HEK293 (cell line): ENCODE measurements around the gene CPD.
A peak's percentile ranks its signal among the peaks of the same experiment; 100 is the strongest.

ENCODE experiments used
- CTCF ChIA-PET: fragments of 350-600 bp; formaldehyde crosslinking; extraction: SDS; loops from one replicate; lab custom pipeline; 2021; ENCODE audit warnings: antibody characterized with exemption; lab: Yijun Ruan, JAX
- POLR2A ChIA-PET: fragments of 300-600 bp; formaldehyde crosslinking; extraction: SDS; loops from one replicate; lab custom pipeline; 2020; ENCODE audit warnings: antibody characterized with exemption, inconsistent platforms; lab: Yijun Ruan, JAX
- H3K27ac ChIP-seq: fragments of 200-500 bp; sonication (Bioruptor generic); 2 replicates; pipeline ENCODE4 v1.5.1; 2014; ENCODE audit warnings: low read depth, low read length, control low read depth, inconsistent platforms; ENCODE audit errors: extremely low read depth
- H3K36me3 ChIP-seq, 2 experiments: fragments of 200-500 bp in 1 of 2; sonication (Bioruptor generic) in 1 of 2; 1 replicate in 1 of 2; 2 replicates in 1 of 2; pipeline ENCODE4 v1.5.1; 2014 to 2017; ENCODE audit warnings: inconsistent platforms in 2 of 2, low read length in 2 of 2; ENCODE audit not compliant: control insufficient read depth in 2 of 2, insufficient read depth in 1 of 2
- H3K4me1 ChIP-seq: fragments of 200-500 bp; sonication (Bioruptor generic); 2 replicates; pipeline ENCODE4 v1.5.1; 2014; ENCODE audit warnings: mild to moderate bottlenecking, low read length, inconsistent platforms; ENCODE audit not compliant: control insufficient read depth, insufficient read depth
- H3K4me3 ChIP-seq: 2 replicates; pipeline ENCODE4 v1.5.1; 2011; ENCODE audit warnings: low read depth, mild to moderate bottlenecking, control low read depth, low read length, moderate library complexity
- H3K9me3 ChIP-seq: fragments of 200-500 bp; sonication (Bioruptor generic); 2 replicates; pipeline ENCODE4 v1.5.1; 2014; ENCODE audit warnings: low read depth, low read length, inconsistent platforms; ENCODE audit not compliant: control insufficient read depth, insufficient read depth
- HOXA7 ChIP-seq: sonication (generic); formaldehyde crosslinking; IDR thresholded peaks from 2 replicates; pipeline ENCODE4 v1.8.1; 2022; ENCODE audit warnings: missing genetic modification reagents, borderline replicate concordance
- PRDM1 ChIP-seq: fragments of 450-650 bp; formaldehyde crosslinking; IDR thresholded peaks from 2 replicates; pipeline ENCODE4; 2016; ENCODE audit warnings: missing biosample characterization, missing genetic modification characterization
- PRDM6 ChIP-seq: fragments of 450-650 bp; formaldehyde crosslinking; IDR thresholded peaks from 2 replicates; pipeline ENCODE4 v1.5.1; 2017; ENCODE audit warnings: missing biosample characterization, missing genetic modification characterization
- SP7 ChIP-seq: fragments of 450-650 bp; formaldehyde crosslinking; IDR thresholded peaks from 2 replicates; pipeline ENCODE4 v1.5.1; 2016; ENCODE audit warnings: missing biosample characterization, missing genetic modification characterization
- ZNF132 ChIP-seq: fragments of 450-650 bp; formaldehyde crosslinking; IDR thresholded peaks from 2 replicates; pipeline ENCODE4 v1.5.1; 2017; ENCODE audit warnings: missing biosample characterization, missing genetic modification characterization, borderline replicate concordance
- ZNF133 ChIP-seq: fragments of 450-650 bp; formaldehyde crosslinking; IDR thresholded peaks from 2 replicates; pipeline ENCODE4 v1.5.1; 2016; ENCODE audit warnings: missing biosample characterization, missing genetic modification characterization
- ZNF148 ChIP-seq: fragments of 450-650 bp; formaldehyde crosslinking; IDR thresholded peaks from 2 replicates; pipeline ENCODE4 v1.5.0; 2017; ENCODE audit warnings: missing biosample characterization, missing genetic modification characterization, borderline replicate concordance
- ZNF248 ChIP-seq: fragments of 450-650 bp; formaldehyde crosslinking; IDR thresholded peaks from 2 replicates; pipeline ENCODE4 v1.5.1; 2017; ENCODE audit warnings: missing biosample characterization, missing genetic modification characterization
- ZNF274 ChIP-seq, 2 experiments: fragments of 200-500 bp in 1 of 2; fragments of 450-650 bp in 1 of 2; sonication (Bioruptor generic) in 1 of 2; formaldehyde crosslinking in 1 of 2; IDR thresholded peaks; 2 replicates each; pipeline versions ENCODE4 v1.5.1 to v1.6.1; 2014 to 2016; ENCODE audit warnings: borderline replicate concordance in 1 of 2, inconsistent platforms in 1 of 2, low read length in 1 of 2, missing biosample characterization in 1 of 2, missing genetic modification characterization in 1 of 2
- ZNF280C ChIP-seq: fragments of 450-650 bp; formaldehyde crosslinking; IDR thresholded peaks from 2 replicates; pipeline ENCODE4 v1.5.1; 2016; ENCODE audit warnings: missing biosample characterization, missing genetic modification characterization
- ZNF362 ChIP-seq: fragments of 450-650 bp; formaldehyde crosslinking; IDR thresholded peaks from 2 replicates; pipeline ENCODE4 v1.5.1; 2016; ENCODE audit warnings: missing biosample characterization, missing genetic modification characterization
- ZNF366 ChIP-seq: fragments of 450-650 bp; formaldehyde crosslinking; conservative IDR thresholded peaks from 2 replicates; pipeline ENCODE4 v1.5.1; 2016; ENCODE audit warnings: missing biosample characterization, missing genetic modification characterization
- ZNF501 ChIP-seq: fragments of 450-650 bp; formaldehyde crosslinking; IDR thresholded peaks from 2 replicates; pipeline ENCODE4 v1.5.1; 2016; ENCODE audit warnings: missing biosample characterization, missing genetic modification characterization
- ZNF513 ChIP-seq: fragments of 450-650 bp; IDR thresholded peaks from 2 replicates; pipeline ENCODE4 v1.5.1; 2018; ENCODE audit warnings: missing biosample characterization, missing genetic modification characterization
- ZNF530 ChIP-seq: fragments of 450-650 bp; formaldehyde crosslinking; IDR thresholded peaks from 2 replicates; pipeline ENCODE4 v1.5.1; 2016; ENCODE audit warnings: low read depth, missing biosample characterization, missing genetic modification characterization
- ZNF623 ChIP-seq: fragments of 450-650 bp; formaldehyde crosslinking; IDR thresholded peaks from 2 replicates; pipeline ENCODE4 v1.5.1; 2016; ENCODE audit warnings: missing biosample characterization, missing genetic modification characterization
- ZNF707 ChIP-seq: fragments of 450-650 bp; formaldehyde crosslinking; IDR thresholded peaks from 2 replicates; pipeline ENCODE4 v1.5.1; 2016; ENCODE audit warnings: missing biosample characterization, missing genetic modification characterization
- ZNF776 ChIP-seq: fragments of 450-650 bp; formaldehyde crosslinking; IDR thresholded peaks from 2 replicates; pipeline ENCODE4 v1.5.0; 2017; ENCODE audit warnings: missing biosample characterization, missing genetic modification characterization, borderline replicate concordance

Gene CPD

GRCh38 chr17:30396129-30396528 is 17.4 kb downstream of the CPD start:
- Histone ChIP-seq H3K4me3 (no peak overlapping the region), H3K27ac (no peak overlapping the region)

GRCh38 chr17:30396612-30397011 is 17.9 kb downstream of the CPD start:
- no peak overlapping the region for H3K27ac ChIP-seq
- peaks cover 27% of the 10 kb centered on the region for H3K4me1 ChIP-seq
- no peaks in the 10 kb centered on the region for H3K9me3 ChIP-seq
- ChIA-PET CTCF (interaction anchor here (0.5 to 3.3 kb wide), 4 partner anchors 16 to 58 kb away, joined by 3 to 17 read pairs (median 4); no protein-coding TSS in a partner anchor), POLR2A (no interaction called here)
- H3K4me3 ChIP-seq = no peak overlapping the region
- peak; percentile 96 for TF ChIP-seq PRDM1 (tag by site-specific recombination)
- peak; percentile 83 for TF ChIP-seq ZNF366 (tag by site-specific recombination)
- no peak for TF ChIP-seq ZNF274 (IDR thresholded peaks at IDR 0.05; ENCODE audit: low read length)
- TF ChIP-seq ZNF274 (tag by site-specific recombination; IDR thresholded peaks at IDR 0.05; ENCODE audit: borderline replicate concordance) = no peak
- H3K36me3 ChIP-seq = peaks cover under 1 to 12% of the 10 kb centered on the region in 2 experiments; a peak in 2 of 3 replicates

More at GRCh38 chr17:30396129-30396528, 17.4 kb downstream of the CPD start:
- TF ChIP-seq ZNF362 (0 out of 2 replicates have a peak, but pooled peaks have one; percentile 39), ZNF148 (tag by site-specific recombination) (no peak), ZNF530 (tag by site-specific recombination) (no peak), ZNF133 (no peak), ZNF513 (tag by site-specific recombination) (no peak), PRDM6 (tag by site-specific recombination) (peak; percentile 72)
- TF ChIP-seq, all 188 proteins: peak for 2
- POLR2A ChIA-PET = interaction anchor here (0.7 to 1.0 kb wide), 2 partner anchors 18 to 574 kb away, joined by 3 read pairs; partner anchors contain the start of gene CPD
- peaks cover 27% of the 10 kb centered on the region for H3K4me1 ChIP-seq
- no peaks in the 10 kb centered on the region for H3K9me3 ChIP-seq
- CTCF ChIA-PET = interaction anchor here (0.6 to 3.3 kb wide), 6 partner anchors 15 to 70 kb away, joined by 3 to 17 read pairs (median 4); no protein-coding TSS in a partner anchor
- H3K36me3 ChIP-seq = peaks cover 6 to 14% of the 10 kb centered on the region in 2 experiments; a peak in 2 of 3 replicates

GRCh38 chr17:30398328-30399041 is 19.8 kb downstream of the CPD start:
- POLR2A ChIA-PET = no interaction called here
- TF ChIP-seq SP7 (tag by site-specific recombination) (no peak), ZNF280C (tag by site-specific recombination) (no peak), ZNF707 (tag by site-specific recombination) (no peak), ZNF132 (tag by site-specific recombination) (no peak), ZNF248 (no peak), ZNF623 (tag by site-specific recombination) (no peak), ZNF776 (tag by site-specific recombination) (no peak), HOXA7 (CRISPR knock-in tag) (no peak), ZNF501 (tag by site-specific recombination) (no peak)
- no peak overlapping the region for H3K27ac ChIP-seq
- CTCF ChIA-PET = no interaction called here
- no peaks in the 10 kb centered on the region for H3K9me3 ChIP-seq
- H3K36me3 ChIP-seq = peaks cover 0 to 4% of the 10 kb centered on the region in 2 experiments; a peak in 1 of 3 replicates
- peaks cover 27% of the 10 kb centered on the region for H3K4me1 ChIP-seq
- no peak overlapping the region for H3K4me3 ChIP-seq
